GM12878 (cell line): ENCODE results near the gene CACNG4.

ENCODE experiments used
- EZH2 ChIP-seq: IDR thresholded peaks from 2 replicates; pipeline ENCODE4 v1.6.1; 2012; ENCODE audit warnings: low read depth, mild to moderate bottlenecking, control low read depth, inconsistent platforms, low read length, borderline replicate concordance; ENCODE audit not compliant: control insufficient read depth
- TF ChIP-seq, protein P1 (sequence below): fragments of 450-650 bp; IDR thresholded peaks from 2 replicates; pipeline ENCODE4 v1.6.1; 2017; ENCODE audit warnings: mild to moderate bottlenecking, moderate library complexity

GRCh38 chr17:67025216-67025792, 60.8 kb downstream of the CACNG4 start:
- no peak for TF ChIP-seq EZH2
- TF ChIP-seq, protein P1, sequence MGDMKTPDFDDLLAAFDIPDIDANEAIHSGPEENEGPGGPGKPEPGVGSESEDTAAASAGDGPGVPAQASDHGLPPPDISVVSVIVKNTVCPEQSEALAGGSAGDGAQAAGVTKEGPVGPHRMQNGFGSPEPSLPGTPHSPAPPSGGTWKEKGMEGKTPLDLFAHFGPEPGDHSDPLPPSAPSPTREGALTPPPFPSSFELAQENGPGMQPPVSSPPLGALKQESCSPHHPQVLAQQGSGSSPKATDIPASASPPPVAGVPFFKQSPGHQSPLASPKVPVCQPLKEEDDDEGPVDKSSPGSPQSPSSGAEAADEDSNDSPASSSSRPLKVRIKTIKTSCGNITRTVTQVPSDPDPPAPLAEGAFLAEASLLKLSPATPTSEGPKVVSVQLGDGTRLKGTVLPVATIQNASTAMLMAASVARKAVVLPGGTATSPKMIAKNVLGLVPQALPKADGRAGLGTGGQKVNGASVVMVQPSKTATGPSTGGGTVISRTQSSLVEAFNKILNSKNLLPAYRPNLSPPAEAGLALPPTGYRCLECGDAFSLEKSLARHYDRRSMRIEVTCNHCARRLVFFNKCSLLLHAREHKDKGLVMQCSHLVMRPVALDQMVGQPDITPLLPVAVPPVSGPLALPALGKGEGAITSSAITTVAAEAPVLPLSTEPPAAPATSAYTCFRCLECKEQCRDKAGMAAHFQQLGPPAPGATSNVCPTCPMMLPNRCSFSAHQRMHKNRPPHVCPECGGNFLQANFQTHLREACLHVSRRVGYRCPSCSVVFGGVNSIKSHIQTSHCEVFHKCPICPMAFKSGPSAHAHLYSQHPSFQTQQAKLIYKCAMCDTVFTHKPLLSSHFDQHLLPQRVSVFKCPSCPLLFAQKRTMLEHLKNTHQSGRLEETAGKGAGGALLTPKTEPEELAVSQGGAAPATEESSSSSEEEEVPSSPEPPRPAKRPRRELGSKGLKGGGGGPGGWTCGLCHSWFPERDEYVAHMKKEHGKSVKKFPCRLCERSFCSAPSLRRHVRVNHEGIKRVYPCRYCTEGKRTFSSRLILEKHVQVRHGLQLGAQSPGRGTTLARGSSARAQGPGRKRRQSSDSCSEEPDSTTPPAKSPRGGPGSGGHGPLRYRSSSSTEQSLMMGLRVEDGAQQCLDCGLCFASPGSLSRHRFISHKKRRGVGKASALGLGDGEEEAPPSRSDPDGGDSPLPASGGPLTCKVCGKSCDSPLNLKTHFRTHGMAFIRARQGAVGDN = no peak
